Astrocyte of the hippocampus (primary cell): Measurements from ENCODE around the gene JAKMIP3.

Experiments used
- DNase-seq: peaks from one replicate; pipeline ENCODE4 v3.0.0; 2011; ENCODE audit warnings: low read depth, low spot score

The JAKMIP3 gene

GRCh38 chr10:132065491-132066105 is at the start of gene JAKMIP3:
JAKMIP3 (plus strand) TSS chr10:132065946; CDS start chr10:132104809, 38,863 bp downstream.
- DNase-seq = peak; percentile 90

DNA sequence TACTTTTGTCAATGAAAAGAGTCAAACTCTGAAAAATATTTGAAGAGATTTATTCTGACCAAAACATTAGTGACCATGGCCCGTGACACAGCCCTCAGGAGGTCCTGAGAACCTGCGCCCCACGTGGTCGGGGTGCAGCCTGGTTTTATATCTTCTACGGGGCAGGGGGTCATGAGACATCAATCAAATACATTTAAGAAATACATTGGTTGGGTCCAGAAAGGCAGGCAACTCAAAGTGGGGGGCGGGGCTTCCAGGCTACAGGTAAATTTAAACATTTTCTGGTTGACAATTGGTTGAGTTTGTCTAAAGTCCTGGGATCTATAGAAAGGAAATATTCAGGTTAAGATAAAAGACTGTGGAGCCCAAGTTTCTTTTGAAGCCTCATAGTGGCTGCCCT is 49.2 kb upstream of the JAKMIP3 start:
- DNase-seq = no peak

DNA sequence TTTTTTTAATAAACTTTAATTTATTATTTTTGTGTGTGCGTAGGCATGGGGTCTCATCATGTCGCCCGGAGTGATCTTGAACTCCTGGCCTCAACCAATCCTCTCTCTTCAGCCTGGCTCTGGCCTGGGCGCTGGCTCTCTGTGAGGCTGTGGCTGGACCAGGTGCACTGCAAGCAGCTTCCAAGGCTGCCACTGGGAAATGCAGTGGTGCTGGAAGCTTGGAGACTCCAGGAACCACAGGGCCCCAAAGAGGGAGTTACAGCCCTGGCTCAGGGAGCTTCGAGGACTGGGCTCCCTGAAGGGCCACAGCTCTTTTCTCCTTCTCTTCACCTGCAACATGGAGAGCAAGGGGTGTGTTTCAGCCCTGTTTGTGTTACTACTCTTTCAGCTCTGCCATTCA is 47.3 kb upstream of the JAKMIP3 start:
- no peak for DNase-seq

GRCh38 chr10:132019366-132019765 is 46.4 kb upstream of the JAKMIP3 start:
- no peak for DNase-seq

GRCh38 chr10:132020456-132020855 is 45.3 kb upstream of the JAKMIP3 start:
- no peak for DNase-seq

- no peak for DNase-seq
Observed at GRCh38 chr10:132021046-132021445, 44.7 kb upstream of the JAKMIP3 start.

DNA sequence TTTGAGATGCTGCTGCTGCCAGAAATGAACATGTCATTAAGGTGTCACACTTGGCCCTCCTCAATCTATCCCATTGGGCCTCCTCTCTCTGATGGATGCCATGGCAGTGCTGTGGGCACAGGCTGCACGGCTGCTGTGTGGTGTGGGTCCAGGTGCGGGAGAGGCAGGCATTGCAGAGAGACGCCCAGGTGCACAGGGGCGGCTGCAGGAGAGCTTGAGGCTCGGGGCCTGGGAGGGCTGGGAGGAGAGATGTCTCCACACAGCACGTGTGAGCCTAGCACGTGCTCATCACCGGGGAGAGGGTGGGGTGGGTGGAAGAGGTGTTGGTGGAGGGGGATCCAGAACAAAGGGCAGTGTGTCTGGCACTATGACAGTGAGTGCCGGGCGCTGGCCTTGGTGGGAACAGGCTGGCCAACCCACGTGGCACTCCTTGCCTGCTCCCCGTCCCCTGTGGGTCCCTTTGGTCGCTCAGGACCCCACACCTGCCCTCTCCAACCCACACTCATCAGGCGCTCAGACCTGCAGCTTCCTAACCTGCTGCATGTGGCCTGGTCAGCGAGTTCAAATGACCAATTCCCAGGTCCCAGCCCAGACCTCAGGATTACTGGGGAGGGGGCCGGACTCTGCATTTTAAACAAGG is 44.1 kb upstream of the JAKMIP3 start:
- DNase-seq = no peak

DNA sequence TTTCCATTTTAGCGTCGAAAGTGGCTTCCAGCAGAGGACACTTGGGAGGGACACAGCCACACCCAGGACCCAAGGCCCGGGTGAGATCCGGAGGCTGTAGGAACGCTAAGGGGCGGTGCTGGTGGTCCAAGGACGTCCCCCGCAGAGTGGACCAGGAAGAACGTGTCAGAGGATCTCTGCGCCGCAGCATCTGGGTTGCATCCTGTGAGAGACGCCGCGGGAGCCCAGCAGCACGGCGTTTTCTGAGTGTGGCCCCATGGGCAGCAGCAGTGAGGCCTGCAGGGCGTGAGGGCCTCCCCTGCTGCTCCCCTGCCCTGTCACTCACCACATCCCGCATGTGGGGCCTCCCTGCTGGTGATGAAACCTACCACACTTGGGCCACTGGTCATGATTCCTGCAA is 43.5 kb upstream of the JAKMIP3 start:
- DNase-seq = no peak

DNA sequence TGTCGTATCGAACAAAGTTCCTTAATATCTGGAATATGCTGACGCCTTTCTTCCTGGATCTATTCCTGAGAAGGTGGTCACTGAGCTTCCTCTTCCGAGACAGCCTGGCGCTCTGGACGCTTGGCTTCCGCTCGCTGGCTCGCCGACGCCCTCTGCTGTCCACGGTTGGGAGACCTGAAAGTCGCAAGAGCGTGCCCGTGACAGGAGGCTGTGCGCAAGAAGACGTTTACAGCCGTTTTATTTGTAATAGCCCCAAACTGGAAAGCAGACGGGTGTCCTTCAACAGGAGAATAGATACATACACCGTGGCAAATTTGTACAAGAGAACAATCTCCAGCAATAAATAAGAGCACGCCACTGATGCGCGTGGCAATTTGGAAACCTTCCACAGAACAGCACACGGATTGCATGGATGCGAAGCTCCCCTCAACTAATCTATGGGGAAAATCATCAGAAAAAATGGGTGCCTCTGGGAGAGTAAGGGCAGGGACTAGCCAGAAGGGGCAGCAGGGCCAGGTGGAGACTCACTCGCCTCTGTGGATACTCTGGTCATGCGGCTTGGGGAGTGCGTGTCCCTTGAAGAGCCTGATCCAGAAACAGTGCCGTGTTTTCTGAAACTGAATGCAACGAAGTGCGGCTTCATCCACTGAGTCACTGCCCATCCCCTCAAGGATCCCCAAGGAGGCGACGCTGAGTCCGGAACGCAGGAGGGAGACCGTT is 42.5 kb upstream of the JAKMIP3 start:
- peak; percentile 86 for DNase-seq

GRCh38 chr10:132027423-132027983 is 38.2 kb upstream of the JAKMIP3 start:
- DNase-seq = peak; percentile 20

DNA sequence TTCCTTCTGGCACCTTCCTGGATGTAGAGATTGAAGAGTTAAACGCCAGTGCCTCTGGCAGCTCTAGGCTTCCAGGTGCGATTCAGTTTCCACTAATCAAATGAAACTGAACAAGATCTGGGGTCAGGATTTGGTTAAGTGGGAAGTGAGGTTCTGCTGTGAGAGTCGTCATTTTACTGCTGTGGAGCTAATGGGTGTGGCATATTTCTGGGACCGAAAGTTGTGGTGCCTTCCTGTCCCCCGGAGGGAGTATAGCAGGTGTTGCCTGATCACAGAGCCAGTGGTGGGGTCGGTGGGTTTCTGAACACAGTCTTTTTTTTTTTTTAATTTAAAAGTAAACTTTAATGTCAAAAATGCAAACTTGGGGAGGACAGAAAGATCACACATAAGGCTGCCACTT is 37.0 kb upstream of the JAKMIP3 start:
- DNase-seq = no peak

- DNase-seq = no peak
Observed at GRCh38 chr10:132030898-132031463, 34.8 kb upstream of the JAKMIP3 start.

GRCh38 chr10:132033632-132034031 is 32.1 kb upstream of the JAKMIP3 start:
- no peak for DNase-seq

DNA sequence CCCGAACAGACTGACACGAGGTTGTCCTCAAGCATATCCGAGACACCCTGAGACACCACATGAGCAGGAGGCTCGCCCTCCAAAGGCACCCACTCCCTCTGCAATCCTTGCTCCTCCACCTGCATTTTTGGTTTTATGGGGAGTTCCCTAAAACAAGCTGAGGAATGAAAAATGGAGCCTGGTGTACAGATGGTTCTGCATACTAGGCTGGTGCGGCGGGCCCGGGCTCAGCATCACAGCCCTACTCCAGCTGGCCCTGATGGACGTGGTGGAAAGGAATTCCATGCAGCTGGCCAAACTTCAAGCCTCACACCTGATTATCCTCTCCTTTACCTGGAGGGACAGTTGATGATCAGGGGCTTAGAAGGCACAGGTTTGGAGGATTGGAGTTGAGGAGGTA is 30.3 kb upstream of the JAKMIP3 start:
- DNase-seq = no peak

DNA sequence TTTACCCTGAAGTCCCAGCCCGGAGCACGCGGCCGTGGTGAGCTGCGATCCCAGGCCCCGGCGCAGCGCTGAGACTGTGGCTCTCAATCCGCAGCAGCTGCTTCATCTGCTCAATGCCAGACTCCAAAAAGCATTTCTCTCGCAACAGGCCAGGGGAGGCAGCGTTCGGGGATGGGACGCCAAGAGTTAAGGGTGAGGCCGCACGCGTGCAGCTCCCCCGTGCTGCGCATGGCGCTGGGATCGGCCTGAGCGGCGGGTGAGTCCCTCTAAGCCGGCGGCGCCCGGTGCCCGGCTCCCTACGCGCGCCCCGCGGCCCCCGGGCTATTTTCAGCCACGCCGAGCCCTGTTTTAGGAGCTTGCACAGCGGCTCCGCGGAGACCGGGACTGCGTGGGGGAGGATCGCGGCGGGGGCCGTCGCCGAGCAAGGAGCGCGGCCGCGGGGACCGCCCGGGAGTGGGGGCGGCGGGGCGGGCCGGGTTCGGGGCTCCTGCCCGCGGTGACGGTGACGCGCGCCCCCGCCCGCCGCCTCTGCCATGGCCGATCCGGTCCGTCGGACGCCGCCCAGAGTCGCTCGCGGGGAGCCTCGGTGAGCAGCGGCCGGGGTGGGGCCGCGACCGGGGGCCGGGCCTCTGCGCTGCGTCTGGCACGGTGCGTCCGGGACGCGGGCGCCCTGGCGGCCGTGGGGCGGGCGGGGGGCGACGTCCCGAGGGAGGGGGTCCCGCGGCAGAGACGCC is 29.4 kb upstream of the JAKMIP3 start:
- DNase-seq = peak; percentile 44

DNA sequence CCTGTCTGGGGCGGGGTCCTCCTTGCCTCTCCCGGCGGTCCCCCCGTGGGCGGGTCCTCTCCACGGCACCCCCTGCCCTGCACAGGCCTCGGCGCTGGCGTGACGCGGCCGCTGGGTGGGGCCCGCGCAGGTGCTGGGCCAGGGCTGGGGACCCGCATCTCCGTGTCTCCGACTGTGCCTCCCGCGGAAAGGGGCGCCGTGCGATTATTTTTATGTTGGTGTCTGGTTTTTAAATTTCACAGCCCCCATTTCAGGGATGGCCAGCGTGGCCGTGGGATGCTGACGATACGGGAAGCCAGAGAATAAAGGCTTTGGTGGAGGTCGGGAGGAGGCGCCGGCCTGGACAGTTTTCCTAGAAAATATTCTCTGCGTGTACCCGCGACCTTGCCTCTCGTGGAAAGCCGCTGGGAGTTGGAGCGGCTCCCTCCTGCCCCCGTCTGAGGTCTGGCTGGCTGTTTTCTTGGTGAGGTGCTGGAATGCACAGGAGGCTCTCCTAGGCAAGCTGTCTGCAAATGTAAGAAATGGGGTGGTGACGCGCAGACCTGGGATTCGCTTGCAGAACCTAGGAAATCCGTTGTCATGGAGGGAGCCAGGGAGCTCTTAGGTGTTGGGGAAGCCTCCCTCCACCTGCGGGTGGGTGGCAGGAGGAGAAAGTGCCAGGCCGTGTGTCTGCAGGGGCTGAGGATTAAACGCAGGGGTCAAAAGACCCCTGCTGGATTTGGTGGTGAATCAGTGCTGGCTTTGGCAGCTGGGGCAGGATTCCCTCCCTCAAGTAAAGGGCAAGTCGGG is 28.7 kb upstream of the JAKMIP3 start:
- DNase-seq = peak; percentile 38

DNA sequence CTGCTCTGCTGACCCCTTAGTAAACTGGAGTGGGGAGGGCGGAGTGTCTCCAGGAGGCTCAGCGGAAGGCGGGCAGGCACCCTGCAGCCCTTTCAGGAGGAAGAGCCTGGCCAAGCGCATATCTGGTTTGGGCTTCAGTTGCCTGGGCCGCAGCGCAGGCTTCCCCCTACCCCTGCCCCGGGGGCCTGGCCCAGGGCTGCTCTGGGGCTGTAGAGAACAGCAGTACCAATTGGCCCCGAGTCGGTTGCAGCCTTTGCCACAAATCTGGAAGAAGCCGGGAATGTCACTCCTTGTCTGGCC is 28.1 kb upstream of the JAKMIP3 start:
- no peak for DNase-seq

DNA sequence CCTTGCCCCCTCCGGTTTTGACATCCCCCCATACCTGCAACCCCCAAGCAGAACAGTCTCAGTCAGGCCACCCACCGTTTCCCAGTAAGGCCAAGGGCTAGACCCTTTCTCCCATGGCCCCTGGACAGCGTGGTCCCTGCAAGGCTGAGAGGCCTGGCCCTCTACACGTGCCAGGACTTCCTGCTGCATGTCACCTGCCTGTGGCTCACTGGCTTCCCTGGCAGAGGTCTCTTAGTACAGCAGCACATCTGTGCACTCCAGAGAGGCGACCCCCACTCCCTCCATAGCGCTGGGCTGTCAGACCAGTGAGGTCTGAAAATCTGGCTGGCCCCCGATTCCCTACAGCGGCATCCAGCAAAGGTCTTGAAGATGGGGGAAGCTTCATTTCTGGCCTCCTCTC is 26.4 kb upstream of the JAKMIP3 start:
- no peak for DNase-seq

GRCh38 chr10:132040046-132040445 is 25.7 kb upstream of the JAKMIP3 start:
- DNase-seq = no peak

- DNase-seq = no peak
Observed at GRCh38 chr10:132041340-132041739, 24.4 kb upstream of the JAKMIP3 start.
